Spleen (tissue), 11 donors: ENCODE measurements around the gene RAB43. TPM values are rescaled to one million over a fixed set of nuclear protein-coding genes. Genes with fewer than 3 reads are reported as not detected.
A peak's percentile ranks its signal among the peaks of the same experiment; 100 is the strongest.

Experiments
- DNase-seq: peaks from one replicate; pipeline ENCODE4 v3.0.0-alpha.2; 2020
- H3K27ac ChIP-seq, 8 donors: fragments of 200-600 bp; sonication (generic) in 7 of 8; 1 replicate in 4 of 8; 2 replicates in 4 of 8; pipeline versions ENCODE4 v1.5.0 to v1.8.0; 2016 to 2021; ENCODE audit warnings: inconsistent platforms in 4 of 8, mild to moderate bottlenecking in 4 of 8, moderate library complexity in 1 of 8
- H3K27me3 ChIP-seq, 7 donors: fragments of 200-600 bp; sonication (generic) in 6 of 7; replicated peaks in 1 of 7; 1 replicate in 4 of 7; 2 replicates in 3 of 7; pipeline versions ENCODE4 v1.5.0 to v1.8.0; 2016 to 2021; ENCODE audit warnings: inconsistent platforms in 3 of 7, mild to moderate bottlenecking in 1 of 7
- H3K36me3 ChIP-seq, 6 donors: fragments of 200-600 bp; sonication (generic) in 5 of 6; 1 replicate in 4 of 6; 2 replicates in 2 of 6; pipeline versions ENCODE4 v1.5.0 to v1.8.0; 2016 to 2021; ENCODE audit warnings: inconsistent platforms in 2 of 6
- H3K4me1 ChIP-seq, 6 donors: fragments of 200-600 bp; sonication (generic) in 5 of 6; 1 replicate in 3 of 6; 2 replicates in 3 of 6; pipeline versions ENCODE4 v1.5.0 to v1.8.0; 2016 to 2021; ENCODE audit warnings: inconsistent platforms in 3 of 6
- H3K4me3 ChIP-seq, 8 donors: fragments of 200-600 bp; sonication (generic) in 7 of 8; 1 replicate in 4 of 8; 2 replicates in 4 of 8; pipeline versions ENCODE4 v1.5.0 to v1.8.0; 2016 to 2021; ENCODE audit warnings: inconsistent platforms in 4 of 8, mild to moderate bottlenecking in 4 of 8, moderate library complexity in 2 of 8
- H3K9me3 ChIP-seq, 8 donors: fragments of 200-600 bp; sonication (generic) in 7 of 8; 1 replicate in 4 of 8; 2 replicates in 4 of 8; pipeline versions ENCODE4 v1.5.0 to v1.8.0; 2016 to 2021; ENCODE audit warnings: inconsistent platforms in 4 of 8
- POLR2A ChIP-seq, 3 donors: fragments of 450-650 bp; IDR thresholded peaks; one replicate each; pipeline ENCODE4 v1.5.1; 2017; ENCODE audit warnings: antibody characterized with exemption in 3 of 3, mild to moderate bottlenecking in 1 of 3
- POLR2AphosphoS5 ChIP-seq, 3 donors: sonication (generic); formaldehyde crosslinking; IDR thresholded peaks; one replicate each; pipeline ENCODE4 v1.5.1; 2017; ENCODE audit warnings: antibody characterized with exemption in 3 of 3
- WGBS, 5 donors: extraction: QIAGEN DNeasy Blood & Tissue Kit in 3 of 5; methylation state at CpG; one replicate each; pipeline versions ENCODE4 v1.1.5 to v1.1.7; 2013 to 2018; 5-methylcytosine and 5-hydroxymethylcytosine counted together
- intact Hi-C: fragments of 100-400 bp; cut with DNase I; formaldehyde crosslinking; loops from one replicate; pipeline ENCODE4 v1.15.0; 2023; ENCODE audit warnings: low total_unique reads
- polyA plus RNA-seq, 3 donors: library from polyadenylated mRNA; stranded (reverse); fragments of 200-250 nt; gene quantifications; one replicate each; pipeline ENCODE4 v1.2.1, GENCODE V29; 2013
- total RNA-seq, 7 donors: library from RNA; depleted of rRNA in 3 of 7; stranded (reverse); fragments of >200 nt in 3 of 7; fragmentation: NEBNext Ultra II Directional in 4 of 7; extraction: Animal tissue kit (Norgen Biotek cat#: 25700) in 4 of 7; gene quantifications; one replicate each; pipeline versions ENCODE4 v1.1.0 to v1.2.1, GENCODE V29; 2016 to 2021
- TF ChIP-seq, protein P1 (sequence below), 11 experiments: fragments of 200-600 bp in 7 of 11; fragments of 450-650 bp in 4 of 11; sonication (generic) in 4 of 11; IDR thresholded peaks in 8 of 11; conservative IDR thresholded peaks in 3 of 11; 1 replicate in 7 of 11; 2 replicates in 4 of 11; pipeline versions ENCODE4 v1.4.0 to v1.8.0; 2016 to 2021; ENCODE audit warnings: antibody characterized with exemption in 11 of 11, inconsistent platforms in 4 of 11, mild to moderate bottlenecking in 1 of 11
- donor health status: healthy with polysubstance abuse.
- donor health status: DM: no; HTN: no; CAD: no; lungs with moderate emphysema.
- donor health status: DM: no; HTN: no; CAD: no.
- donor health status: Bipolar disorder and iron deficiency.
- donor health status: healthy.
- donor health status: DM: no; HTN: no; CAD: no.
- donor health status: DM: yes; HTN: yes; CAD: no.

The RAB43 gene
- total and polyA plus RNA-seq, 10 donors = 3.1 to 49.6 (median 29.7) TPM

DNA sequence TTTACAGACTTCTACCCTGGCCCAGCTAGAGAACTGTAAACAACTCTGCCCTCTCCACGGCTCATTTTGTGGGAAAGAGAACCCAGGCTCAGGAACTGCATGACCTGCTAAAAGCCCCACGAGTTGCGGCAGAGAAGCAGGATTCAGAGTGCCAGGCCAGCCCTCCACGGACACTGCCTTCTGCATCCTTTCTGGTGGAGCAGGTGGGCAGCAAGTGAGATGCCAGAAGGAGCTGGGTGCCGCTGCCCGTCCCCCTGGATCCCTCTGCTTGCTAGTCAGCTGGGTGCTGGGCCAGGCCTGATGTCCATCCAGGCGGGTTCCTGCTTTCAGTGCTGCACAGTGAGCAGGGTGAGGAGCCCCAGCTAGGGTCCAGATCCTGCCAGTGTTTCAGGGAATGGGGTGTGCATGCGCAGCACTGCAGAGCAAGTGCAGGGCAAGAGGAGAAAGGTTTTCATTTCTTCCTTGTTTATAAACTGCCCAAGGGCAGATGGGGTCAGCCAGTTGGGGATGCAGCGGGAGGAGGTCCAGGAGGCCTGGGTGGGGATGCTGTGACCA lies 5.2 kb upstream of the RAB43 start:
- Histone ChIP-seq H3K36me3 (peaks cover 0 to 63% (median 44%) of the 10 kb centered on the region in 6 donors), H3K4me3 (no peak overlapping the region), H3K27me3 (no peaks in the 10 kb centered on the region), H3K27ac (no peak overlapping the region), H3K4me1 (peaks cover 4 to 21% (median 16%) of the 10 kb centered on the region in 6 donors), H3K9me3 (no peaks in the 10 kb centered on the region)
- intact Hi-C loops = no loop called here
- TF ChIP-seq POLR2A (IDR thresholded peaks at IDR 0.05) (no peak), POLR2AphosphoS5 (IDR thresholded peaks at IDR 0.05) (peak in 1 of 3 donors; percentile 45)
- 82 to 87% (median 87%) methylated on average over 5 to 9 of the region's 9 CpGs for WGBS, 5 donors
- peak; percentile 69 for DNase-seq

DNA sequence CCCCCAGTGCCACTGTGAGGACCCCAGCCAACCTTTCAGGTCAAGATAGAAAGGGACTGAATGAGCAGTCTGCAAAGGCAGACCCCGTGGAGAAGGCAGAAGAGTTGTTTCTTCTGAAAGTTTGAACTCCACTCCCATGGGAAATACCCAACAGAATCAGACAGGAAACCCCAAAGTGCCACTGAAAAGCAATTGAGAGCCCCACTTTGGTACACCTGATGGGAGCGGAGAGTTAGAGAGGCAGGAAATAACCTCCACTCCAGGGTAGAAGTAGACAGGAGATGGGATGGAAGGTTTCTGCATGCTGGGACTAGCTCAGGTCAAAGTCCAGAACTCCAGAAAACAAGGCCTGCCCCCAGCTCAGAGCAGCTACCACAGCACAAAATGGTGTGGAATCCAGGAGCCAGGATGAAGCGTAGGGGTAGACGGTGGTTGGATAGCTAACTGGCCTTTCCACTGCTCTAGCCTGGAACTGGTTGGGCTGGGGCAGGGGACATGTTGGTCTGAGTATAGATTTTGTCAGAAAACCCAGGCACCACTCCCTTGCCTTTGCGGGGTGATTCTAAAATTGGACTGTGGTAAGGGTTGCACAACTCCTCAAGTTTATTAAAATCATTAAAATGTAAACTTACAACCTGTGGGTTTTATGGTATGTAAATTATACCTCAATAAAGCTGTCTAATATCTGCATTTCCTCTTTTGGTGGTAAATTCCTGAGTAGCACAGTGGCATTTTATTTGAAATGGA lies 1.9 kb upstream of the RAB43 start:
- H3K27ac ChIP-seq = peak overlapping the region in 7 of 8 donors; percentile 0 to 97 (median 58)
- 38 to 53% (median 44%) methylated on average over 5 of the region's 5 CpGs for WGBS, 5 donors
- no peak overlapping the region for H3K4me3 ChIP-seq
- no peaks in the 10 kb centered on the region for H3K9me3 ChIP-seq
- peaks cover 16 to 42% (median 34%) of the 10 kb centered on the region in 6 donors for H3K4me1 ChIP-seq
- peaks cover 0 to 40% (median 11%) of the 10 kb centered on the region in 6 donors for H3K36me3 ChIP-seq
- DNase-seq = peak; percentile 69
- TF ChIP-seq, protein P1, sequence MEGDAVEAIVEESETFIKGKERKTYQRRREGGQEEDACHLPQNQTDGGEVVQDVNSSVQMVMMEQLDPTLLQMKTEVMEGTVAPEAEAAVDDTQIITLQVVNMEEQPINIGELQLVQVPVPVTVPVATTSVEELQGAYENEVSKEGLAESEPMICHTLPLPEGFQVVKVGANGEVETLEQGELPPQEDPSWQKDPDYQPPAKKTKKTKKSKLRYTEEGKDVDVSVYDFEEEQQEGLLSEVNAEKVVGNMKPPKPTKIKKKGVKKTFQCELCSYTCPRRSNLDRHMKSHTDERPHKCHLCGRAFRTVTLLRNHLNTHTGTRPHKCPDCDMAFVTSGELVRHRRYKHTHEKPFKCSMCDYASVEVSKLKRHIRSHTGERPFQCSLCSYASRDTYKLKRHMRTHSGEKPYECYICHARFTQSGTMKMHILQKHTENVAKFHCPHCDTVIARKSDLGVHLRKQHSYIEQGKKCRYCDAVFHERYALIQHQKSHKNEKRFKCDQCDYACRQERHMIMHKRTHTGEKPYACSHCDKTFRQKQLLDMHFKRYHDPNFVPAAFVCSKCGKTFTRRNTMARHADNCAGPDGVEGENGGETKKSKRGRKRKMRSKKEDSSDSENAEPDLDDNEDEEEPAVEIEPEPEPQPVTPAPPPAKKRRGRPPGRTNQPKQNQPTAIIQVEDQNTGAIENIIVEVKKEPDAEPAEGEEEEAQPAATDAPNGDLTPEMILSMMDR (IDR thresholded peaks at IDR 0.05 in 8 of 11, conservative IDR thresholded peaks at IDR 0.05 in 3 of 11) = no peak
- TF ChIP-seq POLR2A (IDR thresholded peaks at IDR 0.05) (no peak), POLR2AphosphoS5 (IDR thresholded peaks at IDR 0.05) (no peak)
- no peaks in the 10 kb centered on the region for H3K27me3 ChIP-seq
- intact Hi-C loops = no loop called here

DNA sequence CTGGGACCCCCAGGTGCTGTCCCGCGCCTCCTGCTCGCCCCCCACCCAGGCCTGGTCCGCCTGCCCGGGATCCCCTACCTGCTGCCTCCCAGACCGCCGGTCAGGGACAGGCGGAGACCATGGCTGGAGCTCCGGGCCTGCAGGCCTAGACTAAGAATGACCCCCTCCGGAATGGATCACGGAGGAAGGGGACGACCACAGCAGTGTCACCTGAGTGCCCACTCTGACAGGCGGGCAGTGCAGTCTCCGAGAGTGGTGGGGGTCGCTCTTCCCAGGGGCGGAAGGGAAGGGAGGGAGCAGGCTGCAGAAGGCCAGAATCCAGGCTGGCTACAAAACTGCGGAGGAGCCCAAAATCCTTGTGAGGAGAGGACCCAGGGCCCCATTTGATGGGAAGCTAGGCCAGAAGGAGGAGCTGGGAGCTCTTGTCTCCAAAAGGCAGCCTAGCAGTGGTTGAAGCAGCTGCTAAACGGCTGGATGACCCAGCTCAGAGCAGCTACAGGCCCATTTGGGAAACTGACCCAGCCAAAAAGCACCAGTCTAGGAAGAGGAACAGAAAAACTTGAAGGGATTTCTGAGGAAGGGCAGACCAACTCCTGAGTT lies 908 bp upstream of the RAB43 start:
- WGBS, 5 donors = 67 to 77% (median 72%) methylated on average over 7 to 18 of the region's 18 CpGs
- no peak for DNase-seq
- TF ChIP-seq POLR2A (IDR thresholded peaks at IDR 0.05) (no peak), POLR2AphosphoS5 (IDR thresholded peaks at IDR 0.05) (peak in 2 of 3 donors; percentile 11 to 41)
- TF ChIP-seq, protein P1 (IDR thresholded peaks at IDR 0.05 in 8 of 11, conservative IDR thresholded peaks at IDR 0.05 in 3 of 11) = no peak
- H3K4me3 ChIP-seq = peak overlapping the region in 4 of 8 donors; percentile 80 to 94 (median 88)
- intact Hi-C loops = no loop called here
- H3K4me1 ChIP-seq = peaks cover 26 to 51% (median 44%) of the 10 kb centered on the region in 6 donors
- no peaks in the 10 kb centered on the region for H3K27me3 ChIP-seq
- peaks cover 0 to 40% (median 2%) of the 10 kb centered on the region in 6 donors for H3K36me3 ChIP-seq
- peak overlapping the region in 7 of 8 donors; percentile 54 to 97 (median 94) for H3K27ac ChIP-seq
- H3K9me3 ChIP-seq = no peaks in the 10 kb centered on the region

DNA sequence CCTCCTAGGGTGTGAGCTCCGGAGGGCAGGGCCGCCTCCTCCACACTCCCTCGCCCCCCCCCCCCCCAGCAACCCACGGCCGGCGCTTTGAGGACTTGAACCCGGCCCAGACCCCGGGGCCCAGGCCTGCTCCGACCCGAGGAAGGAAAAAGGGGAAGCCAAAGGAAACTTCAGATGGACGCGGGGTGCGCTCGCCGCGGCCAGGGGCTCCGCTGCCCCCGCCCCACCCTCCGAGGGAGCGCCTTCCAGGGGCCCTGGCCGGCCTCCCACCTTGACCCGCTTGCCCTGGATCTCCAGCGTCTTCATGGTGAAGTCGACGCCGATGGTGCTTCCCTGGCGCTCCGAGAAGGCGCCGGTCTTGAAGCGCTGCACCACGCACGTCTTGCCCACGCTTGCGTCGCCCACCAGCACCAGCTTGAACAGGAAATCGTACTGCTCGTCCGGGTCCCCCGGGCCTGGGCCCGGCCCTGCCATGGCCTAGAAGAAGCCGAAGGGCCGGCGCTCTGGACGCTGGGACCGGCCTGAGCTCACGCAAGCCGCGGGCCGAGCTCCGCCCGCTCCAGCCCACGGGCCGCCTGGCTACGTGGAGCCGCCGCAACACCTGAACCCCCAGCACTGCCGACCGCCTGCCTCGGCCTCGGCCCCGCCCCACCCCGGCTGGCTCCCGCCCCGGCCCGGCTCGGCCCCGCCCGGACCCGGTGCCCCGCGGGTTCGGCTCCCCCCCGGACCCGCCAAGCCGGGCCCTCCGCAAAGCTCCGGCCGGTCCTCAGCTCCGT lies 400 bp downstream of the RAB43 start:
- no peaks in the 10 kb centered on the region for H3K27me3 ChIP-seq
- no peak for TF ChIP-seq POLR2A (IDR thresholded peaks at IDR 0.05)
- TF ChIP-seq, protein P1 (IDR thresholded peaks at IDR 0.05 in 8 of 11, conservative IDR thresholded peaks at IDR 0.05 in 3 of 11) = no peak
- peak; percentile 46 to 74 (median 59) for TF ChIP-seq POLR2AphosphoS5 (IDR thresholded peaks at IDR 0.05)
- 0 to 2% (median 1%) methylated on average over 16 to 79 of the region's 80 CpGs for WGBS, 5 donors
- peaks cover 36 to 64% (median 57%) of the 10 kb centered on the region in 6 donors for H3K4me1 ChIP-seq
- peaks cover 0 to 31% (median 0%) of the 10 kb centered on the region in 6 donors for H3K36me3 ChIP-seq
- no peaks in the 10 kb centered on the region for H3K9me3 ChIP-seq
- no peak for DNase-seq
- peak overlapping the region; percentile 65 to 94 (median 84) for H3K4me3 ChIP-seq
- intact Hi-C loops = no loop called here
- H3K27ac ChIP-seq = peak overlapping the region; percentile 87 to 97 (median 94)
